ENCODE results near the gene PRSS16.

DNA sequence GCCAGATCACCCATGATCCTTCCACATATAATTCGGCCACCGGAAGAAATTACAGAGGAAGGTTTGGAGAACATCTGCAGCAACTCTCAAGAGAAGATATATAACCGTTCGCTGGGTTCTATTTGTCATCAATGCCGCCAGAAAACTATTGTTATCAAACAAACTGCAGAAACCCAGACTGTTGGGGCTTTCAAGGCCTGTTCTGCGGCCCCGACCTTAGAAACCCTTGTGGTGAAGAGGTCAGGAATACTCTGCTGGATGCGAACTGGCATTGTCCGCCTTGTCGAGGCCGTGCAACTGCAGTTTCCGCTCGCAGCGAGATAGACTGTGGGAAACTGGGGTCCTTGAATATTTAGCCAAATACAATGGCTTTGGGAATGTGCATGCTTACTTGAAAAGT, 21.3 kb downstream of the PRSS16 start:
- TF ChIP-seq POLR2A (IDR thresholded peaks at IDR 0.05), result no peak
- TF ChIP-seq, protein P1, sequence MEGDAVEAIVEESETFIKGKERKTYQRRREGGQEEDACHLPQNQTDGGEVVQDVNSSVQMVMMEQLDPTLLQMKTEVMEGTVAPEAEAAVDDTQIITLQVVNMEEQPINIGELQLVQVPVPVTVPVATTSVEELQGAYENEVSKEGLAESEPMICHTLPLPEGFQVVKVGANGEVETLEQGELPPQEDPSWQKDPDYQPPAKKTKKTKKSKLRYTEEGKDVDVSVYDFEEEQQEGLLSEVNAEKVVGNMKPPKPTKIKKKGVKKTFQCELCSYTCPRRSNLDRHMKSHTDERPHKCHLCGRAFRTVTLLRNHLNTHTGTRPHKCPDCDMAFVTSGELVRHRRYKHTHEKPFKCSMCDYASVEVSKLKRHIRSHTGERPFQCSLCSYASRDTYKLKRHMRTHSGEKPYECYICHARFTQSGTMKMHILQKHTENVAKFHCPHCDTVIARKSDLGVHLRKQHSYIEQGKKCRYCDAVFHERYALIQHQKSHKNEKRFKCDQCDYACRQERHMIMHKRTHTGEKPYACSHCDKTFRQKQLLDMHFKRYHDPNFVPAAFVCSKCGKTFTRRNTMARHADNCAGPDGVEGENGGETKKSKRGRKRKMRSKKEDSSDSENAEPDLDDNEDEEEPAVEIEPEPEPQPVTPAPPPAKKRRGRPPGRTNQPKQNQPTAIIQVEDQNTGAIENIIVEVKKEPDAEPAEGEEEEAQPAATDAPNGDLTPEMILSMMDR (IDR thresholded peaks at IDR 0.05), result no peak

All from thyroid gland (tissue), 4 donors.